ENCODE data around the gene FBXL17.

Gene FBXL17

DNA sequence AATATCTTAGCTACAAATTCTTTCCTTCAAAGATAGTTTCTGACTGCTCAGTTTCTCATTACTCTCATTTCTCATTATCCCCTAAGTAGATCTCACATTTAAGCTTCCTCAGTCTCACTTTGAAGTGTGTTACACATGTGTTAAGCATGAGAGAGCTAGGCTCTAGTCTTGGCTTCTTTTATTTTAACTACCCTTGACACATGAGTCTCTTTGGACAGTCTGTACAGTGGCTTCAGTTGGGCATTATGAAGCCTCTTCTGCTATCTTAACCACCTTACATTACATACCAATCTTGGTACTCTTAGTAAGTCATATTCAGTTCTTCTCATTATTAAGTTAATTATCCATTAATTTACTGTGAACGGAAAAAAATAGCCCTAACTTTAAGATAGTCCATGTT is 232.5 kb downstream of the FBXL17 start:
- no peaks in the 10 kb centered on the region for H4K20me1 ChIP-seq (ENCODE audit: low read depth, low read length)
- no peak overlapping the region for H3K9ac ChIP-seq (ENCODE audit: low read length)
- H3K27ac ChIP-seq (ENCODE audit: low read depth, low read length) = no peak overlapping the region
- H3K27me3 ChIP-seq (ENCODE audit: low read length) = no peaks in the 10 kb centered on the region
- no peaks in the 10 kb centered on the region for H3K9me3 ChIP-seq (ENCODE audit: insufficient read depth, low read length)
- H3K9me2 ChIP-seq (replicated peaks; ENCODE audit: insufficient read depth, low read length) = no peaks in the 10 kb centered on the region
- H3K79me2 ChIP-seq (ENCODE audit: insufficient read depth, low read length) = no peaks in the 10 kb centered on the region
- TF ChIP-seq CTCF (IDR thresholded peaks at IDR 0.05; ENCODE audit: insufficient read depth, low read length, poor library complexity, severe bottlenecking) = no peak
- no peak for TF ChIP-seq EZH2phosphoT487 (conservative IDR thresholded peaks at IDR 0.05; ENCODE audit: low read length)
- no peak overlapping the region for H3K4me2 ChIP-seq (ENCODE audit: low read depth, low read length, poor library complexity, severe bottlenecking)
- no peak overlapping the region for H2AFZ ChIP-seq (ENCODE audit: low read depth, low read length, severe bottlenecking)
- no peaks in the 10 kb centered on the region for H3K36me3 ChIP-seq (ENCODE audit: low read length)
- H3K4me3 ChIP-seq (ENCODE audit: insufficient read depth, low read length, poor library complexity, severe bottlenecking) = no peak overlapping the region
- no peaks in the 10 kb centered on the region for H3F3A ChIP-seq (ENCODE audit: insufficient read depth)

GRCh38 chr5:108148715-108149139 is 233.2 kb downstream of the FBXL17 start:
- H2AFZ ChIP-seq (ENCODE audit: low read depth, low read length, severe bottlenecking) = no peak overlapping the region
- no peaks in the 10 kb centered on the region for H3K36me3 ChIP-seq (ENCODE audit: low read length)
- H3K27ac ChIP-seq (ENCODE audit: low read depth, low read length) = no peak overlapping the region
- H3K4me3 ChIP-seq (ENCODE audit: insufficient read depth, low read length, poor library complexity, severe bottlenecking) = no peak overlapping the region
- H3F3A ChIP-seq (ENCODE audit: insufficient read depth) = no peaks in the 10 kb centered on the region
- TF ChIP-seq CTCF (IDR thresholded peaks at IDR 0.05; ENCODE audit: insufficient read depth, low read length, poor library complexity, severe bottlenecking) (no peak), EZH2phosphoT487 (conservative IDR thresholded peaks at IDR 0.05; ENCODE audit: low read length) (no peak)
- no peaks in the 10 kb centered on the region for H3K79me2 ChIP-seq (ENCODE audit: insufficient read depth, low read length)
- H3K9me3 ChIP-seq (ENCODE audit: insufficient read depth, low read length) = no peaks in the 10 kb centered on the region
- H3K9me2 ChIP-seq (replicated peaks; ENCODE audit: insufficient read depth, low read length) = no peaks in the 10 kb centered on the region
- H4K20me1 ChIP-seq (ENCODE audit: low read depth, low read length) = no peaks in the 10 kb centered on the region
- no peaks in the 10 kb centered on the region for H3K27me3 ChIP-seq (ENCODE audit: low read length)
- H3K4me2 ChIP-seq (ENCODE audit: low read depth, low read length, poor library complexity, severe bottlenecking) = no peak overlapping the region
- no peak overlapping the region for H3K9ac ChIP-seq (ENCODE audit: low read length)

- Histone ChIP-seq H3K4me3 (ENCODE audit: insufficient read depth, low read length, poor library complexity, severe bottlenecking) (no peak overlapping the region), H3K9me2 (replicated peaks; ENCODE audit: insufficient read depth, low read length) (no peaks in the 10 kb centered on the region), H3K79me2 (ENCODE audit: insufficient read depth, low read length) (no peaks in the 10 kb centered on the region), H3K9ac (ENCODE audit: low read length) (no peak overlapping the region), H3F3A (ENCODE audit: insufficient read depth) (no peaks in the 10 kb centered on the region), H2AFZ (ENCODE audit: low read depth, low read length, severe bottlenecking) (no peak overlapping the region), H3K27ac (ENCODE audit: low read depth, low read length) (no peak overlapping the region), H4K20me1 (ENCODE audit: low read depth, low read length) (no peaks in the 10 kb centered on the region), H3K4me2 (ENCODE audit: low read depth, low read length, poor library complexity, severe bottlenecking) (no peak overlapping the region), H3K9me3 (ENCODE audit: insufficient read depth, low read length) (no peaks in the 10 kb centered on the region), H3K27me3 (ENCODE audit: low read length) (no peaks in the 10 kb centered on the region), H3K36me3 (ENCODE audit: low read length) (no peaks in the 10 kb centered on the region)
- TF ChIP-seq CTCF (IDR thresholded peaks at IDR 0.05; ENCODE audit: insufficient read depth, low read length, poor library complexity, severe bottlenecking) (no peak), EZH2phosphoT487 (conservative IDR thresholded peaks at IDR 0.05; ENCODE audit: low read length) (no peak)
Measured at GRCh38 chr5:108146222-108146621, 235.7 kb downstream of the FBXL17 start.

All from SU-DHL-6 (cell line).